Activated naive CD8-positive, alpha-beta T cell (primary cell): ENCODE measurements around the gene SUCLA2.

Experiments used
- H3K27ac Mint-ChIP-seq: one replicate; pipeline ENCODE4 v1.8.0; 2021; ENCODE audit warnings: mixed read lengths
- H3K27me3 Mint-ChIP-seq: one replicate; pipeline ENCODE4 v1.8.0; 2021; ENCODE audit warnings: mixed read lengths
- H3K36me3 Mint-ChIP-seq: one replicate; pipeline ENCODE4 v1.8.0; 2021; ENCODE audit warnings: mixed read lengths
- H3K4me1 Mint-ChIP-seq: one replicate; pipeline ENCODE4 v1.8.0; 2021; ENCODE audit warnings: low read depth, mixed read lengths
- H3K4me3 Mint-ChIP-seq: one replicate; pipeline ENCODE4 v1.8.0; 2021; ENCODE audit warnings: mild to moderate bottlenecking, mixed read lengths
- H3K9me3 Mint-ChIP-seq: one replicate; pipeline ENCODE4 v1.8.0; 2021; ENCODE audit warnings: low read depth, mixed read lengths

SUCLA2 gene

GRCh38 chr13:48001114-48001881, at the start of gene SUCLA2:
SUCLA2 (minus strand) TSS chr13:48001273; CDS start chr13:48001269, 4 bp downstream.
- peaks cover 5% of the 10 kb centered on the region for H3K36me3 Mint-ChIP-seq
- peaks cover 36% of the 10 kb centered on the region for H3K4me1 Mint-ChIP-seq
- no peaks in the 10 kb centered on the region for H3K9me3 Mint-ChIP-seq
- H3K4me3 Mint-ChIP-seq: peak within 1 kb of the TSS; percentile 95
- no peaks in the 10 kb centered on the region for H3K27me3 Mint-ChIP-seq
- peak within 1 kb of the TSS; percentile 86 for H3K27ac Mint-ChIP-seq

GRCh38 chr13:48050550-48050949, 49.5 kb upstream of the SUCLA2 start:
- Mint-ChIP-seq H3K4me3 (no peak overlapping the region), H3K27me3 (no peaks in the 10 kb centered on the region), H3K36me3 (peaks cover 3% of the 10 kb centered on the region), H3K9me3 (no peaks in the 10 kb centered on the region), H3K4me1 (no peaks in the 10 kb centered on the region), H3K27ac (peak overlapping the region; percentile 36)

GRCh38 chr13:48043789-48044503, 42.9 kb upstream of the SUCLA2 start:
- Mint-ChIP-seq H3K4me1 (peaks cover 14% of the 10 kb centered on the region), H3K4me3 (no peak overlapping the region), H3K27me3 (no peaks in the 10 kb centered on the region), H3K36me3 (peaks cover 10% of the 10 kb centered on the region), H3K27ac (peak overlapping the region; percentile 59), H3K9me3 (no peaks in the 10 kb centered on the region)

GRCh38 chr13:48042894-48043293, 41.8 kb upstream of the SUCLA2 start:
- peak overlapping the region; percentile 59 for H3K27ac Mint-ChIP-seq
- H3K9me3 Mint-ChIP-seq: no peaks in the 10 kb centered on the region
- H3K4me3 Mint-ChIP-seq: no peak overlapping the region
- peaks cover 10% of the 10 kb centered on the region for H3K36me3 Mint-ChIP-seq
- no peaks in the 10 kb centered on the region for H3K27me3 Mint-ChIP-seq
- peaks cover 24% of the 10 kb centered on the region for H3K4me1 Mint-ChIP-seq

- Mint-ChIP-seq H3K4me1 (peaks cover 38% of the 10 kb centered on the region), H3K4me3 (no peak overlapping the region), H3K9me3 (no peaks in the 10 kb centered on the region), H3K36me3 (peaks cover 10% of the 10 kb centered on the region), H3K27me3 (no peaks in the 10 kb centered on the region), H3K27ac (peak overlapping the region; percentile 8)
Measured at GRCh38 chr13:48040896-48041295, 39.8 kb upstream of the SUCLA2 start.

GRCh38 chr13:48040049-48040448, 39.0 kb upstream of the SUCLA2 start:
- no peaks in the 10 kb centered on the region for H3K27me3 Mint-ChIP-seq
- peak overlapping the region; percentile 23 for H3K4me3 Mint-ChIP-seq
- H3K9me3 Mint-ChIP-seq: no peaks in the 10 kb centered on the region
- H3K36me3 Mint-ChIP-seq: peaks cover 10% of the 10 kb centered on the region
- peaks cover 38% of the 10 kb centered on the region for H3K4me1 Mint-ChIP-seq
- peak overlapping the region; percentile 10 for H3K27ac Mint-ChIP-seq

- Mint-ChIP-seq H3K9me3 (no peaks in the 10 kb centered on the region), H3K27ac (peak overlapping the region; percentile 97), H3K4me1 (peaks cover 40% of the 10 kb centered on the region), H3K36me3 (peaks cover 13% of the 10 kb centered on the region), H3K4me3 (peak overlapping the region; percentile 99), H3K27me3 (no peaks in the 10 kb centered on the region)
Measured at GRCh38 chr13:48038761-48039160, 37.7 kb upstream of the SUCLA2 start.

- Mint-ChIP-seq H3K4me1 (peaks cover 39% of the 10 kb centered on the region), H3K9me3 (no peaks in the 10 kb centered on the region), H3K36me3 (peaks cover 15% of the 10 kb centered on the region), H3K27ac (peak within 1 kb of the TSS; percentile 97), H3K4me3 (peak within 1 kb of the TSS; percentile 99), H3K27me3 (no peaks in the 10 kb centered on the region)
Measured at GRCh38 chr13:48037346-48038173, 36.5 kb upstream of the SUCLA2 start, which contains the start of gene NUDT15. NUDT15 (plus strand) TSS chr13:48037726; CDS start chr13:48037747, 21 bp downstream.

GRCh38 chr13:48029859-48030258, 28.8 kb upstream of the SUCLA2 start:
- Mint-ChIP-seq H3K36me3 (peaks cover 26% of the 10 kb centered on the region), H3K4me3 (no peak overlapping the region), H3K27me3 (no peaks in the 10 kb centered on the region), H3K27ac (no peak overlapping the region), H3K9me3 (no peaks in the 10 kb centered on the region), H3K4me1 (peaks cover 8% of the 10 kb centered on the region)

- Mint-ChIP-seq H3K27ac (no peak overlapping the region), H3K27me3 (no peaks in the 10 kb centered on the region), H3K4me1 (no peaks in the 10 kb centered on the region), H3K9me3 (no peaks in the 10 kb centered on the region), H3K36me3 (peaks cover 23% of the 10 kb centered on the region), H3K4me3 (no peak overlapping the region)
Measured at GRCh38 chr13:48028066-48028465, 27.0 kb upstream of the SUCLA2 start.

- no peaks in the 10 kb centered on the region for H3K9me3 Mint-ChIP-seq
- peaks cover 23% of the 10 kb centered on the region for H3K36me3 Mint-ChIP-seq
Measured at GRCh38 chr13:48019796-48020195, 18.7 kb upstream of the SUCLA2 start.

GRCh38 chr13:48018637-48019036, 17.6 kb upstream of the SUCLA2 start:
- Mint-ChIP-seq H3K9me3 (no peaks in the 10 kb centered on the region), H3K36me3 (peaks cover 23% of the 10 kb centered on the region), H3K27ac (no peak overlapping the region), H3K4me3 (no peak overlapping the region), H3K27me3 (no peaks in the 10 kb centered on the region), H3K4me1 (peaks cover 2% of the 10 kb centered on the region)

More at GRCh38 chr13:48019796-48020195, 18.7 kb upstream of the SUCLA2 start:
- Mint-ChIP-seq H3K27ac (no peak overlapping the region), H3K4me1 (peaks cover 2% of the 10 kb centered on the region), H3K27me3 (no peaks in the 10 kb centered on the region), H3K4me3 (no peak overlapping the region)

- H3K36me3 Mint-ChIP-seq: peaks cover 15% of the 10 kb centered on the region
- no peak overlapping the region for H3K4me3 Mint-ChIP-seq
- H3K27me3 Mint-ChIP-seq: no peaks in the 10 kb centered on the region
- H3K4me1 Mint-ChIP-seq: no peaks in the 10 kb centered on the region
- H3K9me3 Mint-ChIP-seq: no peaks in the 10 kb centered on the region
- no peak overlapping the region for H3K27ac Mint-ChIP-seq
Measured at GRCh38 chr13:48014359-48014758, 13.3 kb upstream of the SUCLA2 start.

- Mint-ChIP-seq H3K27me3 (no peaks in the 10 kb centered on the region), H3K4me1 (no peaks in the 10 kb centered on the region), H3K27ac (no peak overlapping the region), H3K9me3 (no peaks in the 10 kb centered on the region), H3K4me3 (no peak overlapping the region), H3K36me3 (peaks cover 18% of the 10 kb centered on the region)
Measured at GRCh38 chr13:48012668-48013067, 11.6 kb upstream of the SUCLA2 start.

GRCh38 chr13:48010698-48011097, 9.6 kb upstream of the SUCLA2 start:
- peaks cover 18% of the 10 kb centered on the region for H3K36me3 Mint-ChIP-seq
- no peaks in the 10 kb centered on the region for H3K27me3 Mint-ChIP-seq
- H3K4me1 Mint-ChIP-seq: no peaks in the 10 kb centered on the region
- no peak overlapping the region for H3K4me3 Mint-ChIP-seq
- H3K27ac Mint-ChIP-seq: no peak overlapping the region
- H3K9me3 Mint-ChIP-seq: no peaks in the 10 kb centered on the region
